ENCODE measurements around the gene ABI1. TPM values are rescaled to one million over a fixed set of nuclear protein-coding genes. Genes with fewer than 3 reads are reported as not detected.
A peak's percentile ranks its signal among the peaks of the same experiment; 100 is the strongest.

Gene ABI1
- total and polyA plus RNA-seq, 2 of the 4 experiments (the other 2 are of a cell fraction) = 49.6 to 71.3 TPM

DNA sequence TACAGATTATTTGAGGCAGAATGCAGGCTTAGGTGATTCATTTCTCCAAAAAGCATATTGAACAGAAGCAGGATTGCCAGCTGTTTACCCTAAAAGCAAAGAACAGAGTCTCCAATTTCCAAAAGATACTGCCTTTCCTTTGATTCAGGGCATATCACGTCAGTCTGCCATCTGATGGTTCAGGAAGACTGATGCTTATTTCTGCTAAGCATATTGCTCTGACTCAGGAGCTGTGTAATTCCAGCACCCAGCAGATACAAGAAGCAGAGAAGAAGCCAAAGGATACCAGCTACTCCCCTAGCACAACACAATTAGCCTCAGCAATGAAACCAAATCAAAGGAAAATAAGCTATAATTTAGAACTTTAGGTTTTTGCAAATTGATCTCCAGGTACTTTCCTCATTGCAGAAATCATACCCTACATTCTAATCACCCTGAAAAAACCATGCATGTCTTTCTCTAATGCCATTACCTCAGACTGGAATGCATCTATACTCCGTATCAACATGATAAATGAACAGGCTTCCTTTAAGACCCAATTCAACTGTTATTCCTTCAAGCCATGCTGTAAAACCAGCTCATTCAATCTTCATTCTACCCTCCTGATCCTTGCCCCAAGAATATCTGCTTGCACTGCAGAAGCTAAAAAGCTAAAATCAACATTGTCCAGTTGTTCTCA, 55.1 kb downstream of the ABI1 start:
- Histone ChIP-seq H3K18ac (ENCODE audit: low read depth, low read length) (no peak overlapping the region), H4K91ac (ENCODE audit: insufficient read depth, low read depth, low read length) (no peak overlapping the region), H3K4me1 (ENCODE audit: control insufficient read depth, insufficient read depth, low read length) (peaks cover 2% of the 10 kb centered on the region), H4K20me1 (ENCODE audit: insufficient read depth, low read length) (peaks cover 41% of the 10 kb centered on the region), H3K9me3 (ENCODE audit: control insufficient read depth, insufficient read depth, low read length) (no peaks in the 10 kb centered on the region), H3K4me2 (ENCODE audit: low read depth, low read length) (no peak overlapping the region), H4K8ac (ENCODE audit: low read depth in 2 of 2, low read length in 2 of 2) (no peak overlapping the region), H2BK120ac (ENCODE audit: low read depth, low read length) (no peak overlapping the region), H3K9ac (ENCODE audit: low read depth, low read length) (no peak overlapping the region), H3K27me3 (ENCODE audit: control insufficient read depth, insufficient read depth, low read length) (no peaks in the 10 kb centered on the region), H2AK9ac (replicated peaks; ENCODE audit: low read depth, low read length, poor library complexity) (no peak overlapping the region), H4K5ac (ENCODE audit: low read depth, low read length) (no peak overlapping the region), H3K4ac (ENCODE audit: low read depth, low read length) (no peak overlapping the region), H2BK5ac (ENCODE audit: low read depth, low read length, poor library complexity, severe bottlenecking) (no peak overlapping the region), H2BK20ac (ENCODE audit: low read depth, low read length) (no peak overlapping the region), H3K27ac (ENCODE audit: insufficient read depth, low read length) (no peak overlapping the region), H3K56ac (ENCODE audit: extremely low read depth, insufficient read depth, low read length) (no peak overlapping the region), H3K23ac (ENCODE audit: low read depth, low read length) (no peak overlapping the region), H3K79me1 (ENCODE audit: low read depth in 1 of 2, low read length in 2 of 2) (peaks cover 36 to 75% of the 10 kb centered on the region in 2 experiments), H3K4me3 (ENCODE audit: insufficient read depth, low read depth, low read length) (no peak overlapping the region), H3K14ac (replicated peaks; ENCODE audit: low read depth, low read length) (no peak overlapping the region), H2AFZ (replicated peaks; ENCODE audit: low read length, poor library complexity) (no peak overlapping the region), H2BK15ac (ENCODE audit: low read depth, low read length) (no peak overlapping the region), H3K36me3 (ENCODE audit: control insufficient read depth, insufficient read depth, low read length) (peaks cover 2% of the 10 kb centered on the region; the same call in 1 of the 2 replicates), H2AK5ac (ENCODE audit: low read depth, low read length) (no peak overlapping the region), H3K9me1 (ENCODE audit: insufficient read depth, low read length) (no peaks in the 10 kb centered on the region)
- CTCF ChIA-PET = no interaction called here
- ATAC-seq (ENCODE audit: low read depth) (peak; percentile 82), DNase-seq (peak; percentile 77)
- intact Hi-C loops (cut with micrococcal nuclease) = loop anchor here (5.0 kb wide), 2 partner anchors 33 to 37 kb away; no protein-coding TSS in a partner anchor
- POLR2A ChIA-PET (ENCODE audit: unreplicated experiment) = no interaction called here
- dilution Hi-C loops (cut with HindIII; ENCODE audit: low sequenced_read_pairs, unreplicated experiment) = no loop called here
- BruUV-seq (replicated peaks) = no TSS peak
- 75% methylated on average over 2 of the region's 2 CpGs; no CpG with 5 or more reads in 1 of the 2 experiments for WGBS, 2 experiments (ENCODE audit: extremely low coverage in 2 of 2, insufficient read length in 1 of 2)
- in situ Hi-C loops (cut with MboI; ENCODE audit: low sequenced_read_pairs) = no loop called here
- no peak for TF ChIP-seq CHD1 (IDR thresholded peaks at IDR 0.05; ENCODE audit: low read depth, low read length)
- TF ChIP-seq SMC3 (IDR thresholded peaks at IDR 0.05; ENCODE audit: low read depth, low read length) = no peak
